GM18502 (cell line): ENCODE measurements around the gene RBBP8NL.

ENCODE experiments used
- ATAC-seq: cut with Tn5 transposase; IDR thresholded peaks from one replicate; pipeline ENCODE4 v1.9.1; 2021; ENCODE audit warnings: mild to moderate bottlenecking; ENCODE audit not compliant: unreplicated experiment, poor library complexity

RBBP8NL gene

GRCh38 chr20:62409931-62410745, 17.2 kb downstream of the RBBP8NL start:
- no peak for ATAC-seq

- ATAC-seq: no peak
Measured at GRCh38 chr20:62409086-62409853, 18.1 kb downstream of the RBBP8NL start.

- ATAC-seq: no peak
Measured at GRCh38 chr20:62408640-62409039, 18.7 kb downstream of the RBBP8NL start.

GRCh38 chr20:62408055-62408454, 19.3 kb downstream of the RBBP8NL start:
- no peak for ATAC-seq

GRCh38 chr20:62407221-62407992, 19.9 kb downstream of the RBBP8NL start, which contains the start of gene CABLES2:
CABLES2 (minus strand) TSS chr20:62407285; CDS start chr20:62407276, 9 bp downstream.
- ATAC-seq: peak; percentile 86

- ATAC-seq: peak; percentile 6
Measured at GRCh38 chr20:62406635-62407176, 20.6 kb downstream of the RBBP8NL start.

GRCh38 chr20:62405981-62406513, 21.3 kb downstream of the RBBP8NL start:
- ATAC-seq: no peak

GRCh38 chr20:62405108-62405980, 22.0 kb downstream of the RBBP8NL start:
- no peak for ATAC-seq

GRCh38 chr20:62404761-62405107, 22.6 kb downstream of the RBBP8NL start:
- ATAC-seq: no peak

- no peak for ATAC-seq
Measured at GRCh38 chr20:62404112-62404665, 23.1 kb downstream of the RBBP8NL start.

- no peak for ATAC-seq
Measured at GRCh38 chr20:62403331-62403730, 24.0 kb downstream of the RBBP8NL start.

GRCh38 chr20:62402456-62403150, 24.7 kb downstream of the RBBP8NL start:
- no peak for ATAC-seq

GRCh38 chr20:62401331-62401779, 26.0 kb downstream of the RBBP8NL start:
- ATAC-seq: no peak

GRCh38 chr20:62400541-62400940, 26.8 kb downstream of the RBBP8NL start:
- ATAC-seq: no peak

GRCh38 chr20:62400021-62400420, 27.3 kb downstream of the RBBP8NL start:
- no peak for ATAC-seq

GRCh38 chr20:62398120-62398821, 29.1 kb downstream of the RBBP8NL start:
- ATAC-seq: no peak

- no peak for ATAC-seq
Measured at GRCh38 chr20:62396367-62397239, 30.7 kb downstream of the RBBP8NL start.
